Mesodermal cell (in vitro differentiated cells): ENCODE results near the gene GALR3.

Experiments used
- H3K27ac ChIP-seq: 2 replicates; pipeline ENCODE4 v1.7.0; 2013; ENCODE audit warnings: mild to moderate bottlenecking, low read depth, low read length, moderate library complexity; ENCODE audit not compliant: severe bottlenecking
- H3K36me3 ChIP-seq: 2 replicates; pipeline ENCODE4 v1.7.1; 2013; ENCODE audit warnings: mild to moderate bottlenecking, low read length, moderate library complexity; ENCODE audit not compliant: control insufficient read depth, insufficient read depth
- H3K4me1 ChIP-seq: one replicate; pipeline ENCODE4 v1.7.1; 2013; ENCODE audit warnings: mild to moderate bottlenecking, low read length; ENCODE audit not compliant: insufficient read depth, control insufficient read depth, poor library complexity, severe bottlenecking
- H3K4me3 ChIP-seq: 2 replicates; pipeline ENCODE4 v1.7.0; 2013; ENCODE audit warnings: low read length, control low read depth, mild to moderate bottlenecking; ENCODE audit not compliant: insufficient read depth, poor library complexity, severe bottlenecking; ENCODE audit errors: extremely low read depth
- H3K9me3 ChIP-seq: 2 replicates; pipeline ENCODE4 v1.7.1; 2013; ENCODE audit warnings: mild to moderate bottlenecking, low read length, moderate library complexity; ENCODE audit not compliant: control insufficient read depth
- WGBS, 2 experiments: methylation state at CpG; one replicate each; pipeline ENCODE4 v1.1.5; 2013; ENCODE audit warnings: missing lambda C conversion rate in 2 of 2; ENCODE audit not compliant: insufficient coverage in 2 of 2; 5-methylcytosine and 5-hydroxymethylcytosine counted together

The GALR3 gene

GRCh38 chr22:37850801-37851200 lies 27.6 kb downstream of the GALR3 start:
- H3K9me3 ChIP-seq = no peaks in the 10 kb centered on the region
- H3K4me3 ChIP-seq = no peak overlapping the region
- H3K36me3 ChIP-seq = peaks cover 55% of the 10 kb centered on the region
- H3K4me1 ChIP-seq = peaks cover 10% of the 10 kb centered on the region
- WGBS, 2 experiments = 96 to 100% methylated on average over 2 to 3 of the region's 4 CpGs
- H3K27ac ChIP-seq = no peak overlapping the region

GRCh38 chr22:37852418-37852817 lies 29.2 kb downstream of the GALR3 start:
- 96 to 97% methylated on average over 4 to 5 of the region's 5 CpGs for WGBS, 2 experiments
- H3K4me3 ChIP-seq = no peak overlapping the region
- peaks cover 70% of the 10 kb centered on the region for H3K36me3 ChIP-seq
- H3K9me3 ChIP-seq = no peaks in the 10 kb centered on the region
- H3K27ac ChIP-seq = no peak overlapping the region
- peaks cover 10% of the 10 kb centered on the region for H3K4me1 ChIP-seq

- no peak overlapping the region for H3K27ac ChIP-seq
- WGBS, 2 experiments = 88 to 100% methylated on average over 2 of the region's 2 CpGs
- peaks cover 92% of the 10 kb centered on the region for H3K36me3 ChIP-seq
- no peaks in the 10 kb centered on the region for H3K9me3 ChIP-seq
- peaks cover 26% of the 10 kb centered on the region for H3K4me1 ChIP-seq
- no peak overlapping the region for H3K4me3 ChIP-seq
These were observed 31.8 kb downstream of the GALR3 start for GRCh38 chr22:37854946-37855345.

DNA sequence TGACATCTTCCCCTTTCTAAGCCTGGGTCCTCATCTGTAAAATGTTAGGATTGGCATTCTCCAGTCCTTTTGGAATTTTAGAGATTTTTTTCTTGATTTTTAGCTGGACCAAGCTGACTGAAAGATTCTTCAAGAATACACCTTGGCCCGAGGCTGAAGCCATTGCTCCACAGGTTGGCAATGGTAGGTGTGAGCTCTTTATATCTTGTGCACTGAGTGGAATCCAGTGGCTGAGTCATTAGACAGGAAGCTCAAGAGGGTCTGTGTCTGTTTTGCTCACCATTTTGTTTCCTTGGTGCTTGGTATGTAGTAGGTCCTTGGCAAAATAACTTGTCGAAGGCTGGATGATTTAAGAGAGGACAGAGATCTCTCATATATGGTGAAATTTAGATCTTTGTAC lies 32.3 kb downstream of the GALR3 start:
- Histone ChIP-seq H3K36me3 (peaks cover 97% of the 10 kb centered on the region), H3K4me1 (peaks cover 31% of the 10 kb centered on the region), H3K9me3 (no peaks in the 10 kb centered on the region), H3K27ac (no peak overlapping the region), H3K4me3 (no peak overlapping the region)
- WGBS, 2 experiments = 100% methylated on average over 1 of the region's 2 CpGs

GRCh38 chr22:37860796-37861421 lies 37.7 kb downstream of the GALR3 start:
- Histone ChIP-seq H3K4me3 (no peak overlapping the region), H3K9me3 (no peaks in the 10 kb centered on the region), H3K36me3 (peaks cover 98% of the 10 kb centered on the region), H3K4me1 (peaks cover 28% of the 10 kb centered on the region), H3K27ac (no peak overlapping the region)
- WGBS, 2 experiments = 95 to 100% methylated on average over 2 to 3 of the region's 7 CpGs

DNA sequence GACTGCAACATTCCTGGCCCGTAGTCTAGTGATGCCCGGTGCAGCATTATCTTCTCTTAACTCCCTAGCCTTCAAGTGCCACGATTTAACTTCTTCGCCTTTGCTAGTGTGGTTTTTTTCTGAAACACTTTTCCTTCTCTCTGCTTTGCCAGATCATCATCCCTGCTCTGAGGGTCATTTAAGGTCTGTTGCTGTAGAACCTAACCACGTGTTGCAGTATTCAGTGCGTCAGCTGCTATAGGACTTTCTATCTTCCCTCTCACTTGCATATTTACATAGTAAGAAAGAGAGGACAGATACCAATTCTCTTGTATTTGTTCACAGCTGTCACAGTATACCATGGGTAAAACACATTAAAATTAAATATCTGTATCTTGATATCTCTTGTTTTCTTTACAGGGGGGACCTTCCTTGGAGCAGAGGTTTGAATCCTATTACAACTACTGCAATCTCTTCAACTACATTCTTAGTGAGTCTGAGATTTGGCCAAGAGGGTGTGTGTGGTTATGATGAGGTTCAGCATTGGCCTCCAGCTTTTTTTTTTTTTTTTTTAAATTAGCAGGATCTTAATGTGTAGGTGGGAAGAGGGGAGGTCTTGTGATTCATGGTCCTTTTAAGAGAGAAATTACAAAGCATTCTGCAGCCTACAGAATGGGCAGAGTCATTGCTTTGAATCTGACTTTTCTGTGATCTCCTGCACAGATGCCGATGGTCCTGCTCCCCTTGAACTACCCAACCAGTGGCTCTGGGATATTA lies 39.6 kb downstream of the GALR3 start:
- 95 to 97% methylated on average over 5 of the region's 7 CpGs for WGBS, 2 experiments

DNA sequence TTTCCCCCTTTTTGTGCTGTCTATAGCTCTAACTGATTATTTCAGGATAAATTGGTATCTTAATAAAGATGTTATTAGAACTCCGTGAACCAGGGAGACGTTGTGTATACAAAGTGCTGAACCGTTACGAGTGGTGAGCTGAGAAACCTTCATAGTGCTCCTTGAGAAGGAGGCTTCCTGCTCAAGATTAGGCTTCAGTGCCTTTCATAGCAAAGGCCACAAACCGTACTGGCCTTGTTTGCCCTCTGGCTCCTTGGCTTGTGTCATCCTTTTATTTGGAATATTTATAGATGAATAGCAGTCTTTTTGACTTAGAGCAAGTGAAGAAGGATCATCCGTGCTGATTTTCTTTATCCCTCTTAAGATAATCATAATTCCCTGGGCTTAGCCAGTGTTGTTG lies 42.3 kb downstream of the GALR3 start:
- Histone ChIP-seq H3K4me3 (no peak overlapping the region), H3K9me3 (no peaks in the 10 kb centered on the region), H3K4me1 (peaks cover 6% of the 10 kb centered on the region), H3K36me3 (peaks cover 98% of the 10 kb centered on the region), H3K27ac (no peak overlapping the region)
- WGBS, 2 experiments = 94 to 100% methylated on average over 4 to 5 of the region's 6 CpGs

More for the DNA sequence above, 39.6 kb downstream of the GALR3 start:
- H3K36me3 ChIP-seq = peaks cover 98% of the 10 kb centered on the region
- H3K4me1 ChIP-seq = peaks cover 28% of the 10 kb centered on the region
- no peaks in the 10 kb centered on the region for H3K9me3 ChIP-seq
- no peak overlapping the region for H3K4me3 ChIP-seq
- H3K27ac ChIP-seq = peak overlapping the region; percentile 24

- WGBS, 2 experiments = 89 to 98% methylated on average over 5 to 6 of the region's 7 CpGs
- H3K27ac ChIP-seq = no peak overlapping the region
- H3K9me3 ChIP-seq = no peaks in the 10 kb centered on the region
- peaks cover 97% of the 10 kb centered on the region for H3K36me3 ChIP-seq
- H3K4me3 ChIP-seq = no peak overlapping the region
- H3K4me1 ChIP-seq = no peaks in the 10 kb centered on the region
These were observed 47.1 kb downstream of the GALR3 start for GRCh38 chr22:37870273-37870672.
